ENCODE results near the gene COL6A2. TPM values are rescaled to one million over a fixed set of nuclear protein-coding genes. Genes with fewer than 3 reads are reported as not detected.

Gene COL6A2
- total RNA-seq, 1 experiment from 2014 or later: 127 TPM

DNA sequence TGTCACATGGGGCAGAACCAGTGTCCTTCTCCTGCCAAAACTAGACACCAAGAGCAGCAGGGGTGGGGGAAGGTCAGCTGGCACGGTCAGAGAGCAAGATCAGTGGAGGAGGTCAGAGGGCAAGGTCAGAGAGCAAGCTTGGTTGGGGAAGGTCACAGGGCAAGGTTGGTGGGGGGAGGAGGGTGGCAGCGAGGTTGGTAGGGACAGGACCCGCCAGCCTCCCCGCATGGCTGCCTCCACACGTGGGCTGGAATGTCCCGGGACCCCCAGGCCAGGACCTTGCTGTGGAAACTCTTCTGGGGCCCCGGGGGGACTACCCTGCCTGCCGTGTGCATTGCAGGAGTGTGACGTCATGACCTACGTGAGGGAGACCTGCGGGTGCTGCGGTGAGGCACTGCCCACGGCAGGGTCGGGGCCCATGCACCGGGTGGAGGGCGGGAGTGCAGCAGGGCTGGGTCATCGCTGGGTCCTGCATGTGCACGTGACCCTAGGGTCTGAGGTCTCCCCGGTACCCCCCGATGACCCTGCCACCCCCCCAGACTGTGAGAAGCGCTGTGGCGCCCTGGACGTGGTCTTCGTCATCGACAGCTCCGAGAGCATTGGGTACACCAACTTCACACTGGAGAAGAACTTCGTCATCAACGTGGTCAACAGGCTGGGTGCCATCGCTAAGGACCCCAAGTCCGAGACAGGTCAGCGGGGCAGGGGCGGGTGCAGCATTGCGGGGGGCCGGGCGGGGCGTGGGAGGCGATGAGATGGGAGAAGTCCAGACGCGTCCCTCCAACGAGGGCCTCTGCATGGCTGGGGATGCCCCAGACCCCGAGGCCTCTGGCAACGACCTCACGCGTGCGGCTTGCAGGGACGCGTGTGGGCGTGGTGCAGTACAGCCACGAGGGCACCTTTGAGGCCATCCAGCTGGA lies 27.3 kb downstream of the COL6A2 start:
- DNase-seq: peak; percentile 59
- Histone ChIP-seq H3K4me3 (ENCODE audit: insufficient read depth, low read depth, low read length) (no peak overlapping the region), H3K36me3 (replicated peaks; ENCODE audit: control insufficient read depth, insufficient read depth, low read length) (peaks cover 1% of the 10 kb centered on the region), H3K27me3 (ENCODE audit: control insufficient read depth, insufficient read depth, low read length) (no peaks in the 10 kb centered on the region)

DNA sequence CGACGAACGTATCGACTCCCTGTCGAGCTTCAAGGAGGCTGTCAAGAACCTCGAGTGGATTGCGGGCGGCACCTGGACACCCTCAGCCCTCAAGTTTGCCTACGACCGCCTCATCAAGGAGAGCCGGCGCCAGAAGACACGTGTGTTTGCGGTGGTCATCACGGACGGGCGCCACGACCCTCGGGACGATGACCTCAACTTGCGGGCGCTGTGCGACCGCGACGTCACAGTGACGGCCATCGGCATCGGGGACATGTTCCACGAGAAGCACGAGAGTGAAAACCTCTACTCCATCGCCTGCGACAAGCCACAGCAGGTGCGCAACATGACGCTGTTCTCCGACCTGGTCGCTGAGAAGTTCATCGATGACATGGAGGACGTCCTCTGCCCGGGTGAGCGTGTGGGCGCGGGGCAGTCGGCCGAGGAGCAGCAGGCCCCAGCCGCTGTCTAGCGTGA lies 28.0 kb downstream of the COL6A2 start:
- peaks cover 1% of the 10 kb centered on the region for H3K36me3 ChIP-seq (replicated peaks; ENCODE audit: control insufficient read depth, insufficient read depth, low read length)
- peak; percentile 56 for DNase-seq
- no peaks in the 10 kb centered on the region for H3K27me3 ChIP-seq (ENCODE audit: control insufficient read depth, insufficient read depth, low read length)
- H3K4me3 ChIP-seq (ENCODE audit: insufficient read depth, low read depth, low read length): no peak overlapping the region

DNA sequence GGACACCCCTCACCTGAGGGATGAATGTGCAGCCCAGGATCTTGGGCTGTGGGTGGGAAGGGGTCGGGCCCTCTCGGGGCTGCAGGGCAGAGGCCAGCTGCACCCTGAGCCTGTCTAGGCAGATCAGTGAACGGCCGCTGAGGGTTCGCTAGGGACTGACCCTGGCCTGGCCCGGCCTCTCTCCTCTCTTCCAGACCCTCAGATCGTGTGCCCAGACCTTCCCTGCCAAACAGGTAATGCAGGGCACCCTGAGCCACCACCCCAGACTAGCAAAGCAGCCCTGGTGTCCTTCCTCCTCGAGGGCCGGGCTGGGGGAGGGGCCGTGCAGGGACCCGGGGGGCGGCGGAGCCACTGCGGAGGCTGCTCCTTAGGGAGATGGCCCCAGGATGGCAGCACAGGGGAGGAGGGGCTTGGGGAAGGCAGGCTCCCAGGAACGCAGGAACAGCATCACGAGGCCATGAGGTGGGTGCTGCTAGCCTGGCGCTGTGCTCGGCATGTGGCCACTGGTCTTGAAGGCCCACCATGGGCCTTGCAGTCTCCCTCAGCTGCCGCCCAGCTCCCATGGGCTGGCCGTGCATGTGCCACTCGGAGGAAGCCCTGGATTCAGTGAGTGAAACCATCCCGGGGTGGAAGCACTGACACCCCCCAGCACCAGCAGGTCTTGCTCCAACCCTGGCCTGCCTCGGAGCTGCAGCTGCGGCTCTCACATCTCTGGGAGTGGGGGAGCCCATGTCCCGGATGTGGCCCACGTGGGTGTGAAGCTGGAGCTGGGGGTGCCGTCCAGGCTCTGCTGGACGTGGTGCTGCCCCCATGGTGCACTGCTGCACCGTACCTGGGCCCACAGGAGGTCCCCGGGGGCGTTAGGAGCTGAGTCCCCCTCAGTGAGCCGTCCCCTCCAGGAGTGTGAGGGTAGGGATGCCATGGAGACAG lies 28.7 kb downstream of the COL6A2 start:
- no peak overlapping the region for H3K4me3 ChIP-seq (ENCODE audit: insufficient read depth, low read depth, low read length)
- peak; percentile 72 for DNase-seq
- no peaks in the 10 kb centered on the region for H3K27me3 ChIP-seq (ENCODE audit: control insufficient read depth, insufficient read depth, low read length)
- H3K36me3 ChIP-seq (replicated peaks; ENCODE audit: control insufficient read depth, insufficient read depth, low read length): peaks cover 1% of the 10 kb centered on the region

DNA sequence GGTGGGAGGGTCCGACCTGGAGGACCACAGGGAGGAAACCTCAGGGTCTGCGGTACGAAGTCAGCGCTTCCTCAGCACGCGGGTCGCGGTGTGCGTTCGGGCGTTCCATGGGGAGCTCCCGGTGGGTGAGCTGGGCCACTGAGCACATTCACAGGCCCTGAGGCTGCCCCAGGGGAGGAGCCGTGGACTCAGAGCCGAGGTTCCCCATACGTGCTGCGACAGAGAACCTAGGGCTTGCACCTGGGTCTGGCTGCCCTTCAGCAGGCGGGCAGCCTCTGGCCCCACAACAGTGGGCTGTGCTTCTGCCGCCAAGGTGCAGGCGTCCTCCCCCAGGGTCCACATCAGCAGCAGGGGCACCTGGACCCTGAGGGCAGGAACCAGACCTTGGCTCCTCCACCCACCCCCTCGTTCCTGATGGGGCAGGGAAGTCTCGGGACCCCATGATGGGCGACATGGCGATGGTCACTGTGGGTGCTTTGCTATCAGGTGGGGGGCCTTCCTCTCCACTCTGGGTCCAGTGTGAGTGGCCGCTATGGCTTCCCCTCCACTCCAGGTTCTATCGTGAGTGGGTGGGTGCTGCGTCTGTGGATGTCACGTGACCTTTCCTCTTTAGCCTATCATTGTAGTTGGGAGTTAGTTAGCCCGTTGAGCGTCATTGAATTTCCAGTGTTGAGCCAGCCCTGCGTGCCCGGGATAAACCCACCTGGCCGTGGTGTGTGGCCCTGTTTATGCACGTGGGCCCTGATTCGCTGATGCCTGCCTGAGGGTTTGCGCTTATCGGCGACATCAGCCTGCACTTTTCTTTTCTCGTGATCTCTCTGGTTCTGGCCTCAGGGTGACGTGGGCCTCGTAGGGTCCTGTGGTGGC lies 29.6 kb downstream of the COL6A2 start:
- Histone ChIP-seq H3K4me3 (ENCODE audit: insufficient read depth, low read depth, low read length) (no peak overlapping the region), H3K36me3 (replicated peaks; ENCODE audit: control insufficient read depth, insufficient read depth, low read length) (peaks cover 1% of the 10 kb centered on the region), H3K27me3 (ENCODE audit: control insufficient read depth, insufficient read depth, low read length) (no peaks in the 10 kb centered on the region)
- peak; percentile 61 for DNase-seq

GRCh38 chr21:46128106-46128932 lies 30.4 kb downstream of the COL6A2 start:
- no peaks in the 10 kb centered on the region for H3K27me3 ChIP-seq (ENCODE audit: control insufficient read depth, insufficient read depth, low read length)
- no peak for DNase-seq
- H3K36me3 ChIP-seq (replicated peaks; ENCODE audit: control insufficient read depth, insufficient read depth, low read length): peaks cover 1% of the 10 kb centered on the region
- H3K4me3 ChIP-seq (ENCODE audit: insufficient read depth, low read depth, low read length): no peak overlapping the region

GRCh38 chr21:46128933-46129571 lies 31.1 kb downstream of the COL6A2 start:
- Histone ChIP-seq H3K27me3 (ENCODE audit: control insufficient read depth, insufficient read depth, low read length) (no peaks in the 10 kb centered on the region), H3K36me3 (replicated peaks; ENCODE audit: control insufficient read depth, insufficient read depth, low read length) (peaks cover 1% of the 10 kb centered on the region), H3K4me3 (ENCODE audit: insufficient read depth, low read depth, low read length) (no peak overlapping the region)
- DNase-seq: no peak

DNA sequence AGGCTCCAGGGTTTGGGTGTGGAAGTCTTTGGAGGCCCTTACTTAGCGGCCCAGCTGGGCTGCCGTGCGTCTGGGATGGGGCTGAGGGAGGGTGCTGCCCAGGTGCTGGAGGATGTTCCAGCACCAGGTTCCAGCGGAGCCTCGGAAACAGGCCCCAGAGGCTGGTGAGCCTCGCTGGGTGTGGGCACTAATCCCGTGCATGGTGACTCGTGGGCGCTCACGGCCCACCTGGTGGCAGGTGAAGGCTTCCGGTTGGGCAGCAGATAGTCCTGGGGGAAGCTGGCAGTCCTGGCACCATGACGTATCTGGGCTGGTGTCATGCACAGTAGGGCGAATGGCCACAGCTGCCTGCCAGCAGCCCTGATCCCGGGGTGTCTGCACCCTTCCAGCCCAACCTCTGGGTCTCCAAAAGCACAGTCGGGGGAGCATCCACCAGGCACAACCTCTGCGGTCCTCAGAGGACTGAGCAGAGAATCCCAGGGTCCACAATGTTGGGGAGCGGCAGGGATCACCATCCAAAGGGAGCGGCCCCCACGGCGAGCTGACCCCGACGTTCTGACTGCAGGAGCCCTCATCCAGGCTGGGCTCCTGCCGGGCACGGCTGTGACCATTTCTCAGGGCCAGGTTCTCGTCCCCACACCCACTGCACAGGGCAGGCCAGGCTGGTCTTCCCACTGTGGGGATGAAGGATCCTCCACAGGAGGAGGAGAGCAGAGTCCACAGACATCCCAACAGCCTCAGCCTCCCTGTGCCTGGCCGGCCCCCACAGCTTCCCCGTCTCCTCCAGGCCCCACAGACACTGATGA lies 32.1 kb downstream of the COL6A2 start:
- H3K4me3 ChIP-seq (ENCODE audit: insufficient read depth, low read depth, low read length): no peak overlapping the region
- DNase-seq: no peak
- H3K27me3 ChIP-seq (ENCODE audit: control insufficient read depth, insufficient read depth, low read length): no peaks in the 10 kb centered on the region
- H3K36me3 ChIP-seq (replicated peaks; ENCODE audit: control insufficient read depth, insufficient read depth, low read length): peaks cover 1% of the 10 kb centered on the region

- no peaks in the 10 kb centered on the region for H3K27me3 ChIP-seq (ENCODE audit: control insufficient read depth, insufficient read depth, low read length)
- peaks cover under 1% of the 10 kb centered on the region for H3K36me3 ChIP-seq (replicated peaks; ENCODE audit: control insufficient read depth, insufficient read depth, low read length)
- H3K4me3 ChIP-seq (ENCODE audit: insufficient read depth, low read depth, low read length): no peak overlapping the region
- DNase-seq: no peak
Measured at GRCh38 chr21:46130831-46131587, 33.1 kb downstream of the COL6A2 start.

GRCh38 chr21:46131588-46131837 lies 33.6 kb downstream of the COL6A2 start:
- DNase-seq: no peak
- H3K27me3 ChIP-seq (ENCODE audit: control insufficient read depth, insufficient read depth, low read length): no peaks in the 10 kb centered on the region
- H3K4me3 ChIP-seq (ENCODE audit: insufficient read depth, low read depth, low read length): no peak overlapping the region
- H3K36me3 ChIP-seq (replicated peaks; ENCODE audit: control insufficient read depth, insufficient read depth, low read length): no peaks in the 10 kb centered on the region; the same call in 1 of the 2 replicates

GRCh38 chr21:46131838-46132651 lies 34.1 kb downstream of the COL6A2 start:
- Histone ChIP-seq H3K36me3 (replicated peaks; ENCODE audit: control insufficient read depth, insufficient read depth, low read length) (no peaks in the 10 kb centered on the region; the same call in 1 of the 2 replicates), H3K27me3 (ENCODE audit: control insufficient read depth, insufficient read depth, low read length) (no peaks in the 10 kb centered on the region), H3K4me3 (ENCODE audit: insufficient read depth, low read depth, low read length) (no peak overlapping the region)
- no peak for DNase-seq

- peaks cover 6% of the 10 kb centered on the region; the same call in 1 of the 2 replicates for H3K27me3 ChIP-seq (ENCODE audit: control insufficient read depth, insufficient read depth, low read length)
- no peak for DNase-seq
- no peaks in the 10 kb centered on the region for H3K36me3 ChIP-seq (replicated peaks; ENCODE audit: control insufficient read depth, insufficient read depth, low read length)
- H3K4me3 ChIP-seq (ENCODE audit: insufficient read depth, low read depth, low read length): no peak overlapping the region
Measured at GRCh38 chr21:46135782-46136395, 38.0 kb downstream of the COL6A2 start.

Data from H7 (cell line).